HCT116 (cell line): ENCODE measurements around the gene LHX4. TPM values are rescaled to one million over a fixed set of nuclear protein-coding genes. Genes with fewer than 3 reads are reported as not detected.

ENCODE experiments used
- ATAC-seq: fragments of 200-7000 bp; cut with Tn5 transposase; 2 replicates; pipeline ENCODE4 v1.9.1; 2020; ENCODE audit warnings: mild to moderate bottlenecking, moderate library complexity
- BruUV-seq: library from RNA; stranded (reverse); fragments of 400-500 nt; replicated peaks from 2 replicates; lab custom pipeline; 2021; lab: Mats Ljungman, UMichigan
- CTCF ChIA-PET: fragments of 300-600 bp; sonication (Branson Sonifier 250); formaldehyde crosslinking; loops from one replicate; lab custom pipeline; 2021; ENCODE audit warnings: antibody characterized with exemption; lab: Charles Lee
- POLR2A ChIA-PET: fragments of 300-600, 350-600 bp; sonication (Branson Sonifier 250); formaldehyde crosslinking; loops from one replicate; lab custom pipeline; 2021; ENCODE audit warnings: antibody characterized with exemption; lab: Charles Lee
- RAD21 ChIA-PET, 2 experiments: fragments of 300-600 bp; sonication (Branson Sonifier 250); formaldehyde crosslinking; loops; one replicate each; lab custom pipeline; 2023; ENCODE audit warnings: low total read pairs in 2 of 2; ENCODE audit not compliant: uncharacterized antibody in 2 of 2, unreplicated experiment in 2 of 2, low non-redundant PET in 1 of 2; lab: Charles Lee
- DNase-seq: peaks from one replicate; pipeline ENCODE4 v3.0.0-alpha.2; 2010; ENCODE audit warnings: low read depth, low spot score
- H2AFZ ChIP-seq: fragments of 200-600 bp; shearing (Covaris generic), sonication (generic); 2 replicates; pipeline ENCODE4 v1.6.1; 2017; ENCODE audit warnings: low read depth, mixed run types, mixed read lengths, antibody characterized with exemption, low read length; ENCODE audit not compliant: poor library complexity, severe bottlenecking
- H3K27ac ChIP-seq: 2 replicates; pipeline ENCODE4 v1.5.1; 2012; ENCODE audit warnings: low read depth, low read length
- H3K27me3 ChIP-seq: fragments of 200-600 bp; sonication (generic); 2 replicates; pipeline ENCODE4 v1.6.1; 2016; ENCODE audit warnings: mixed run types, low read length, mixed read lengths; ENCODE audit not compliant: insufficient read depth
- H3K36me3 ChIP-seq, 2 experiments: fragments of 200-500 bp in 1 of 2; fragments of 200-600 bp in 1 of 2; sonication (Bioruptor generic) in 1 of 2; sonication (generic) in 1 of 2; 2 replicates each; pipeline versions ENCODE4 v1.5.1 to v1.6.1; 2014 to 2016; ENCODE audit warnings: low read length in 2 of 2, inconsistent platforms in 1 of 2, mixed read lengths in 1 of 2, mixed run types in 1 of 2; ENCODE audit not compliant: insufficient read depth in 2 of 2, control insufficient read depth in 1 of 2
- H3K4me1 ChIP-seq, 2 experiments: fragments of 200-600 bp in 1 of 2; sonication (generic) in 1 of 2; 2 replicates each; pipeline versions ENCODE4 v1.5.1 to v1.6.1; 2012 to 2017; ENCODE audit warnings: low read length in 2 of 2, inconsistent platforms in 1 of 2, mild to moderate bottlenecking in 1 of 2, mixed read lengths in 1 of 2, mixed run types in 1 of 2, moderate library complexity in 1 of 2; ENCODE audit not compliant: insufficient read depth in 2 of 2, control insufficient read depth in 1 of 2
- H3K4me2 ChIP-seq: fragments of 200-600 bp; sonication (generic); 2 replicates; pipeline ENCODE4 v1.6.1; 2017; ENCODE audit warnings: mixed run types, low read length, mixed read lengths
- H3K4me3 ChIP-seq, 2 experiments: fragments of 200-600 bp in 1 of 2; sonication (generic) in 1 of 2; replicated peaks in 1 of 2; 2 replicates each; pipeline ENCODE4 v1.5.1; 2011 to 2016; ENCODE audit warnings: low read length in 2 of 2, control low read depth in 1 of 2, low read depth in 1 of 2, mild to moderate bottlenecking in 1 of 2, mixed read lengths in 1 of 2, mixed run types in 1 of 2
- H3K79me2 ChIP-seq: fragments of 200-600 bp; sonication (generic); 2 replicates; pipeline ENCODE4 v1.6.1; 2017; ENCODE audit warnings: mild to moderate bottlenecking, mixed run types, low read length, moderate library complexity, mixed read lengths; ENCODE audit not compliant: insufficient read depth
- H3K9ac ChIP-seq: fragments of 200-600 bp; sonication (generic); 2 replicates; pipeline ENCODE4 v1.6.1; 2016; ENCODE audit warnings: low read length, mixed read lengths
- H3K9me2 ChIP-seq: fragments of 200-600 bp; sonication (generic), shearing (Covaris generic); 2 replicates; pipeline ENCODE4 v1.6.1; 2017; ENCODE audit warnings: mixed run types, mild to moderate bottlenecking, moderate library complexity; ENCODE audit not compliant: insufficient read depth
- H3K9me3 ChIP-seq, 2 experiments: fragments of 200-500 bp in 1 of 2; fragments of 200-600 bp in 1 of 2; sonication (Bioruptor generic) in 1 of 2; sonication (generic) in 1 of 2; 2 replicates each; pipeline ENCODE4 v1.6.1; 2014 to 2017; ENCODE audit warnings: low read length in 2 of 2, mixed read lengths in 2 of 2, inconsistent platforms in 1 of 2, low read depth in 1 of 2, mild to moderate bottlenecking in 1 of 2, mixed run types in 1 of 2, moderate library complexity in 1 of 2; ENCODE audit not compliant: control insufficient read depth in 1 of 2, insufficient read depth in 1 of 2
- H4K20me1 ChIP-seq: fragments of 200-600 bp; sonication (generic), shearing (Covaris generic); 2 replicates; pipeline ENCODE4 v1.6.1; 2017; ENCODE audit warnings: mixed run types, mild to moderate bottlenecking, moderate library complexity; ENCODE audit not compliant: insufficient read depth
- EGR1 ChIP-seq: IDR thresholded peaks from 2 replicates; pipeline ENCODE4 v1.6.1; 2012; ENCODE audit warnings: low read depth
- ELF1 ChIP-seq: IDR thresholded peaks from 2 replicates; pipeline ENCODE4 v1.6.1; 2012; ENCODE audit warnings: low read depth, borderline replicate concordance
- EZH2 ChIP-seq: fragments of 200-600 bp; sonication (generic); IDR thresholded peaks from 2 replicates; pipeline ENCODE4 v1.6.1; 2017; ENCODE audit warnings: antibody characterized with exemption, mixed run types
- EZH2phosphoT487 ChIP-seq: fragments of 200-600 bp; IDR thresholded peaks from 2 replicates; pipeline ENCODE4 v1.6.1; 2018; ENCODE audit warnings: antibody characterized with exemption, borderline replicate concordance
- FOSL1 ChIP-seq: IDR thresholded peaks from 2 replicates; pipeline ENCODE4 v1.6.1; 2012; ENCODE audit warnings: low read depth
- JUND ChIP-seq: IDR thresholded peaks from 2 replicates; pipeline ENCODE4 v1.6.1; 2012
- POLR2AphosphoS5 ChIP-seq: IDR thresholded peaks from 2 replicates; pipeline ENCODE4 v1.6.1; 2011; ENCODE audit warnings: mild to moderate bottlenecking, low read depth, low read length, moderate library complexity
- RAD21 ChIP-seq: IDR thresholded peaks from 2 replicates; pipeline ENCODE4 v1.6.1; 2012; ENCODE audit warnings: low read depth, mild to moderate bottlenecking
- SIN3A ChIP-seq: IDR thresholded peaks from 2 replicates; pipeline ENCODE4 v1.6.1; 2012; ENCODE audit warnings: low read depth
- SRF ChIP-seq: IDR thresholded peaks from 2 replicates; pipeline ENCODE4 v1.6.1; 2012; ENCODE audit warnings: low read depth
- YY1 ChIP-seq: IDR thresholded peaks from 2 replicates; pipeline ENCODE4 v1.6.1; 2011; ENCODE audit warnings: low read length, low read depth, moderate library complexity, mild to moderate bottlenecking; ENCODE audit not compliant: insufficient replicate concordance; ENCODE audit errors: extremely low read depth
- ZFX ChIP-seq: fragments of 450-650 bp; IDR thresholded peaks from 2 replicates; pipeline ENCODE4 v1.6.1; 2017
- ZNF274 ChIP-seq: fragments of 200-500 bp; sonication (Bioruptor generic); IDR thresholded peaks from 2 replicates; pipeline ENCODE4 v1.6.1; 2014; ENCODE audit warnings: mild to moderate bottlenecking, low read depth, low read length, inconsistent platforms
- intact Hi-C: fragments of 100-400 bp; cut with micrococcal nuclease; formaldehyde crosslinking; loops from 2 replicates; pipeline ENCODE4 v1.10.0; 2022
- total RNA-seq: library from RNA; stranded (reverse); gene quantifications from one replicate; pipeline ENCODE4 v1.2.1, GENCODE V29; 2021; ENCODE audit not compliant: unreplicated experiment
- TF ChIP-seq, protein P1 (sequence below), 3 experiments: fragments of 200-600 bp in 1 of 3; sonication (generic) in 1 of 3; IDR thresholded peaks in 2 of 3; conservative IDR thresholded peaks in 1 of 3; 2 replicates each; pipeline ENCODE4 v1.5.1; 2012 to 2017; ENCODE audit warnings: low read depth in 2 of 3, low read length in 2 of 3, antibody characterized with exemption in 1 of 3, borderline replicate concordance in 1 of 3, control low read depth in 1 of 3, mild to moderate bottlenecking in 1 of 3, mixed read lengths in 1 of 3, mixed run types in 1 of 3, moderate library complexity in 1 of 3; ENCODE audit not compliant: insufficient read depth in 1 of 3
- TF ChIP-seq, protein P2 (sequence below): IDR thresholded peaks from 2 replicates; pipeline ENCODE4 v1.6.1; 2012

Gene LHX4
- total RNA-seq, 1 experiment from 2014 or later = 0.44 TPM

DNA sequence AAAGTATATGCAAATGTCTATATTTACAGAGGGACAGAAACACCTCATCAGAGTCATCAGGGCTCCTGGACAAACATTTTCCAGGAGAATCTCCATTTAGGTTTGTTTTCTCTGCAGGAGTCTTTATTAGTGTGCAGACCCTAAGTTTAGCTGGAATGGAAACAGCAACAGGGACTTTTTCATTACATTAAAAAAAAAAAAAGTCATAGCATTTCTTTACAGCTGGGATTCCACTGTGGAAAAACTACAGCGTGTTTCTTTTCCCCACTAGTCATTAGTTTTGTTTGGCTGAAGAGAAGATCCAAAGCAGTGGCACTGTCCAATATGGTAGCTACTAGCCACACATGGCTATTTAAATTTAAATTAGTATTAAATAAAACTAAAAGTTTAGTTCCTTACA lies 49.6 kb downstream of the LHX4 start:
- no peak for DNase-seq
- ChIA-PET RAD21 (no interaction called here), CTCF (no interaction called here), POLR2A (no interaction called here)
- Histone ChIP-seq H3K27me3 (no peaks in the 10 kb centered on the region), H3K4me2 (no peak overlapping the region), H3K79me2 (no peaks in the 10 kb centered on the region), H3K9ac (no peak overlapping the region), H3K4me3 (no peak overlapping the region), H3K27ac (no peak overlapping the region), H2AFZ (no peak overlapping the region), H3K4me1 (no peaks in the 10 kb centered on the region), H3K36me3 (no peaks in the 10 kb centered on the region), H3K9me3 (no peaks in the 10 kb centered on the region), H4K20me1 (no peaks in the 10 kb centered on the region), H3K9me2 (no peaks in the 10 kb centered on the region)
- no peak for ATAC-seq
- TF ChIP-seq, protein P1, sequence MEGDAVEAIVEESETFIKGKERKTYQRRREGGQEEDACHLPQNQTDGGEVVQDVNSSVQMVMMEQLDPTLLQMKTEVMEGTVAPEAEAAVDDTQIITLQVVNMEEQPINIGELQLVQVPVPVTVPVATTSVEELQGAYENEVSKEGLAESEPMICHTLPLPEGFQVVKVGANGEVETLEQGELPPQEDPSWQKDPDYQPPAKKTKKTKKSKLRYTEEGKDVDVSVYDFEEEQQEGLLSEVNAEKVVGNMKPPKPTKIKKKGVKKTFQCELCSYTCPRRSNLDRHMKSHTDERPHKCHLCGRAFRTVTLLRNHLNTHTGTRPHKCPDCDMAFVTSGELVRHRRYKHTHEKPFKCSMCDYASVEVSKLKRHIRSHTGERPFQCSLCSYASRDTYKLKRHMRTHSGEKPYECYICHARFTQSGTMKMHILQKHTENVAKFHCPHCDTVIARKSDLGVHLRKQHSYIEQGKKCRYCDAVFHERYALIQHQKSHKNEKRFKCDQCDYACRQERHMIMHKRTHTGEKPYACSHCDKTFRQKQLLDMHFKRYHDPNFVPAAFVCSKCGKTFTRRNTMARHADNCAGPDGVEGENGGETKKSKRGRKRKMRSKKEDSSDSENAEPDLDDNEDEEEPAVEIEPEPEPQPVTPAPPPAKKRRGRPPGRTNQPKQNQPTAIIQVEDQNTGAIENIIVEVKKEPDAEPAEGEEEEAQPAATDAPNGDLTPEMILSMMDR (IDR thresholded peaks at IDR 0.05 in 2 of 3, conservative IDR thresholded peaks at IDR 0.05 in 1 of 3; ENCODE audit: borderline replicate concordance in 1 of 3, insufficient read depth in 1 of 3, low read depth in 2 of 3, low read length in 2 of 3) = no peak
- TF ChIP-seq JUND = no peak
- TF ChIP-seq YY1 = no peak
- no peak for TF ChIP-seq FOSL1
- TF ChIP-seq ZFX = no peak
- intact Hi-C loops = no loop called here
- BruUV-seq = no TSS peak

DNA sequence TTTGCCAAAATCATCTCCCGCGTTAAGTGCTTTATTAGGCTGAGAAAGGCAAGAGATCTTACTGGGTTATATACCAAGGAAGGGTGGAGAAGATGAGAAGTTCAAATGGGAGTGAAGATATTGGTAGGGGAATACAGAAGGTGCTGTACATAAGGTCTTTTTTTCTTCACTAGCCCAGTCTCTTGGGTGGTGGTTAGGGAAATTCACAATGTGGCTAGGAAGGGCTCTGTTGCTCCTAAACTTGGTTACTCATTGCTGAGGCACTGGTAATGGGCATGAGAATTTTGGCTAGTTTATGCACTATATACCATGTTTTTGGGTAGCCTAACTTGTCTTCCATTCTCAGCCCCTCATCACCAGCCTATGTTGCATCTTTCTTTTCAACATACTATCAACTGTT lies 50.6 kb downstream of the LHX4 start:
- H3K9me2 ChIP-seq = no peaks in the 10 kb centered on the region

More for the DNA sequence above, 50.6 kb downstream of the LHX4 start:
- Histone ChIP-seq H2AFZ (no peak overlapping the region), H3K4me1 (no peaks in the 10 kb centered on the region), H3K36me3 (no peaks in the 10 kb centered on the region), H3K27ac (no peak overlapping the region), H3K4me2 (no peak overlapping the region), H3K9ac (no peak overlapping the region), H3K4me3 (no peak overlapping the region), H3K9me3 (no peaks in the 10 kb centered on the region), H3K27me3 (no peaks in the 10 kb centered on the region), H3K79me2 (no peaks in the 10 kb centered on the region), H4K20me1 (no peaks in the 10 kb centered on the region)
- BruUV-seq = no TSS peak
- POLR2A ChIA-PET = no interaction called here
- no peak for DNase-seq
- no peak for ATAC-seq
- TF ChIP-seq ZNF274 (no peak), EGR1 (no peak), SRF (no peak), EZH2phosphoT487 (no peak), ELF1 (no peak), RAD21 (no peak), JUND (no peak), ZFX (no peak), EZH2 (no peak), POLR2AphosphoS5 (no peak), SIN3A (no peak)
- TF ChIP-seq, protein P2, sequence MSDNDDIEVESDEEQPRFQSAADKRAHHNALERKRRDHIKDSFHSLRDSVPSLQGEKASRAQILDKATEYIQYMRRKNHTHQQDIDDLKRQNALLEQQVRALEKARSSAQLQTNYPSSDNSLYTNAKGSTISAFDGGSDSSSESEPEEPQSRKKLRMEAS = no peak
- CTCF ChIA-PET = no interaction called here
- intact Hi-C loops = no loop called here
- RAD21 ChIA-PET = no interaction called here
